ENCODE measurements around the gene HAND2.

DNA sequence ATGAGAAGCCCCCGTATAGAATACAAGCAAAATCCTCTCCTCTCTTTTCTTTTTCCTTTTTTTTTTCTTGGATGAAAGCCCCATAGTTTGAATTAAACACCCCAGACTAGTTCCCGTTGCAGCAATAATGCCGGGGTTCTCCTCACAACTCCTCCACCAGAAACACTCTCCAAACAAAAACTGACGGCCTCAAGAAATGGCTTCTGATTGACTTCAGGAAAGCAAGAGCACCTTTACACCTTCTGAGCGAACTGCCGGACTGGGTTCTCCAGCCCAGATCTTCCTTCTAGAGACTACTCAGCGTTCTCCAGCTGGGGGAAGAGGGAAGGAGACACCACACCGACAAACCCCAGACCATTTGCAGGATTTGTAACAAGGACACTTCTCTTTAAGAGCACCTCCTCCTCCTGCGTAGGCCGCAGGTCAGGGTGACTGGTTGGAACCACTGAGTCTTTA lies 4.0 kb downstream of the HAND2 start:
- TF ChIP-seq POLR2A (IDR thresholded peaks at IDR 0.05; ENCODE audit: low read length) (no peak), GATA1 (IDR thresholded peaks at IDR 0.05; ENCODE audit: low read depth, low read length) (no peak)

Data from erythroblast (primary cell).